UCSD-AML1 (cell line): ENCODE results near the gene GIMAP6.
A peak's percentile ranks its signal among the peaks of the same experiment; 100 is the strongest.
"Not testable (repeated sequence)": the region's sequence is repeated elsewhere in the genome, so short reads cannot be mapped to it uniquely, and the experiment has no call there.

ENCODE experiments used
- DNase-seq: peaks from one replicate; lab custom pipeline; 2025; ENCODE audit not compliant: unreplicated experiment; lab: John Stamatoyannopoulos, UW

The GIMAP6 gene

GRCh38 chr7:150631866-150632864, at the start of gene GIMAP6:
GIMAP6 (minus strand) TSS chr7:150632385; CDS start chr7:150630142, 2,243 bp downstream.
- peak; percentile 16 for DNase-seq

GRCh38 chr7:150680364-150680763, 48.2 kb upstream of the GIMAP6 start:
- not testable (repeated sequence) for DNase-seq

- DNase-seq = not testable (repeated sequence)
Measured at GRCh38 chr7:150678601-150679000, 46.4 kb upstream of the GIMAP6 start.

- DNase-seq = not testable (repeated sequence)
Measured at GRCh38 chr7:150676854-150677253, 44.7 kb upstream of the GIMAP6 start.

GRCh38 chr7:150676276-150676675, 44.1 kb upstream of the GIMAP6 start:
- not testable (repeated sequence) for DNase-seq

GRCh38 chr7:150675714-150676113, 43.5 kb upstream of the GIMAP6 start:
- DNase-seq = no peak

GRCh38 chr7:150671798-150672585, 39.8 kb upstream of the GIMAP6 start:
- DNase-seq = not testable (repeated sequence)

- DNase-seq = no peak
Measured at GRCh38 chr7:150668977-150669376, 36.8 kb upstream of the GIMAP6 start.

GRCh38 chr7:150668472-150668911, 36.3 kb upstream of the GIMAP6 start:
- no peak for DNase-seq

- DNase-seq = no peak
Measured at GRCh38 chr7:150666412-150666811, 34.2 kb upstream of the GIMAP6 start.

- DNase-seq = no peak
Measured at GRCh38 chr7:150665896-150666295, 33.7 kb upstream of the GIMAP6 start.

GRCh38 chr7:150665089-150665748, 33.0 kb upstream of the GIMAP6 start:
- no peak for DNase-seq

- no peak for DNase-seq
Measured at GRCh38 chr7:150663802-150664494, 31.8 kb upstream of the GIMAP6 start.

- not testable (repeated sequence) for DNase-seq
Measured at GRCh38 chr7:150662821-150663220, 30.6 kb upstream of the GIMAP6 start.

- no peak for DNase-seq
Measured at GRCh38 chr7:150660939-150661613, 28.9 kb upstream of the GIMAP6 start.

GRCh38 chr7:150657526-150657925, 25.3 kb upstream of the GIMAP6 start:
- no peak for DNase-seq

GRCh38 chr7:150656047-150656446, 23.9 kb upstream of the GIMAP6 start:
- DNase-seq = no peak

GRCh38 chr7:150654692-150655091, 22.5 kb upstream of the GIMAP6 start:
- DNase-seq = no peak

- no peak for DNase-seq
Measured at GRCh38 chr7:150649080-150649385, 16.8 kb upstream of the GIMAP6 start.
